ENCODE results near the gene FGD3.

GRCh38 chr9:93039456-93039855, 92.1 kb downstream of the FGD3 start:
- TF ChIP-seq CTCF (IDR thresholded peaks at IDR 0.05) = no peak
- TF ChIP-seq POLR2A (IDR thresholded peaks at IDR 0.05) = no peak
